ENCODE results near the gene GRIN3B. TPM values are rescaled to one million over a fixed set of nuclear protein-coding genes. Genes with fewer than 3 reads are reported as not detected.

Gene GRIN3B
- total and polyA plus RNA-seq, 2 of the 8 experiments (the other 6 are each of a cell fraction or from before 2014, with no cell fraction given): 0.45 to 1.0 TPM

DNA sequence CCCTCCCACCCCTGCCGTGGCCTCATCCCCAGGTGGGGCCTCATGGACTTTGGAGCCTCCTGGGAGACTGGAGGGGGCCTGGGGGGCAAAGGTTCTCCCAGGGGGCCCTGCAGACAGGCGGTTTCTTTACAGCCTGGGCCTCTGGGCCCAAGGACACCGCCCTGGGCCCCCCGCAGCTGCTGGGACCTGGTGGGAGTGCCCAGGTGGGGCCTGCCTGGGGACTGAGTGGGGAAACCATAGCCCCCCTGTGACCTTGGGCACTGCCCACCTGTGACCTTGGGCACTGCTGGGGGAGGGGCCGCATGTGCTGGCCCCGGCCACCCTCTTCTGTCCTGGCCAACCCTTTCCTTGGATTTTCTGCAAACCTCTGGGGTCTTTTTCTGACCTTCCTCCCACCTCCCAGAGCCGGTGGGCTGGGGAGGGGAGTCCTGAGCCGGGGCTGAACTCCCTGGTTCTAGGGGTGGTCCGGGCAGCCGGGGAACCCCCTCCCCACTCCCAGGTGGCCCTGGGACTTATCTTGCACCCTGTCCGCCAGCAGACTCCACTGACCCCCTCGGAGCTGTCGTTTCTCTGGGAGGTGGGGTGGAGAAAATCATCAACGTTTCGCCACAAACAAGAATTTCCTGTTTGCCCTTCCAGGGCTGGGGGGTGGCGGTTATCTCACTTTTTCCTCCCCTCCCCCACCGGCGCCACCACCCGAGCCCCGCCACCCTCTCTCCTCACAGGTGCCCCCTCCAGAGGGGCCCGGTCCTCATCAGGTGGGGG is 47.4 kb upstream of the GRIN3B start:
- Histone ChIP-seq H3K79me1 (ENCODE audit: low read depth, low read length) (peaks cover 11% of the 10 kb centered on the region), H4K91ac (replicated peaks; ENCODE audit: insufficient read length, low read length) (no peak overlapping the region), H2BK12ac (ENCODE audit: low read depth, low read length) (no peak overlapping the region), H2BK5ac (ENCODE audit: low read depth, low read length) (peak overlapping the region; percentile 75; the same call in 1 of the 2 replicates), H3K4ac (replicated peaks; ENCODE audit: insufficient read length, low read depth, low read length) (peak overlapping the region; percentile 67), H2BK20ac (ENCODE audit: low read length) (no peak overlapping the region), H3K56ac (replicated peaks; ENCODE audit: insufficient read length, low read depth, low read length) (peak overlapping the region; percentile 44), H3K4me3 (ENCODE audit: extremely low read depth in 1 of 4, insufficient read depth in 2 of 4, low read depth in 3 of 4, low read length in 4 of 4) (peak overlapping the region in 3 of 4 experiments; percentile 2 to 51 (median 23); a peak in 4 of 8 replicates), H2AFZ (ENCODE audit: low read length) (no peak overlapping the region), H3K14ac (ENCODE audit: insufficient read length) (no peak overlapping the region), H3K9me3 (ENCODE audit: insufficient read depth in 2 of 2, low read depth in 1 of 2, low read length in 1 of 2) (no peaks in the 10 kb centered on the region), H3K36me3 (ENCODE audit: control insufficient read depth in 2 of 4, insufficient read depth in 4 of 4, low read length in 3 of 4) (peaks cover 0 to under 1% (median 0%) of the 10 kb centered on the region in 4 experiments; a peak in 1 of 8 replicates), H3K4me1 (replicated peaks in 1 of 4; ENCODE audit: control insufficient read depth in 3 of 4, insufficient read depth in 4 of 4, low read length in 3 of 4) (peaks cover 5 to 46% (median 23%) of the 10 kb centered on the region in 4 experiments), H4K8ac (ENCODE audit: extremely low read depth, insufficient read depth, low read length) (peak overlapping the region; percentile 9), H3K18ac (ENCODE audit: extremely low read depth, low read length) (peak overlapping the region; percentile 71), H3K27me3 (replicated peaks in 1 of 4; ENCODE audit: control insufficient read depth in 3 of 4, extremely low read depth in 1 of 4, insufficient read depth in 3 of 4, low read length in 3 of 4) (no peaks in the 10 kb centered on the region), H3K79me2 (ENCODE audit: control insufficient read depth in 1 of 2, insufficient read depth in 2 of 2, low read length in 2 of 2) (peaks cover 0 to 26% of the 10 kb centered on the region in 2 experiments; a peak in 1 of 4 replicates), H3K4me2 (ENCODE audit: insufficient read depth in 1 of 2, low read depth in 2 of 2, low read length in 2 of 2) (peak overlapping the region; percentile 38 to 63), H2BK15ac (ENCODE audit: low read length) (no peak overlapping the region), H4K5ac (ENCODE audit: insufficient read length, low read depth, low read length) (peak overlapping the region; percentile 71), H2AK5ac (ENCODE audit: low read depth, low read length) (no peak overlapping the region; the same call in 1 of the 2 replicates), H3K23me2 (ENCODE audit: low read depth, low read length) (no peaks in the 10 kb centered on the region; the same call in 1 of the 2 replicates), H4K20me1 (replicated peaks in 1 of 2; ENCODE audit: control insufficient read depth in 1 of 2, insufficient read depth in 2 of 2, low read length in 2 of 2) (peaks cover 0 to 3% of the 10 kb centered on the region in 2 experiments), H2BK120ac (replicated peaks; ENCODE audit: low read depth, low read length) (no peak overlapping the region), H3K27ac (ENCODE audit: low read depth, low read length) (peak overlapping the region; percentile 11; the same call in 1 of the 2 replicates), H3K23ac (ENCODE audit: insufficient read length) (no peak overlapping the region), H3K9ac (replicated peaks in 1 of 4; ENCODE audit: extremely low read depth in 1 of 4, low read depth in 3 of 4, low read length in 3 of 4) (no peak overlapping the region; a peak in 2 of 7 replicates)
- DNase-seq (ENCODE audit: low read depth in 1 of 2, low spot score in 2 of 2): no peak
- ChIA-PET POLR2A (ENCODE audit: partially characterized antibody) (interaction anchor here (0.7 to 1.9 kb wide), 8 partner anchors 9 to 316 kb away, joined by 3 to 8 read pairs (median 3); partner anchors contain the start of gene CIRBP), CTCF (ENCODE audit: partially characterized antibody) (interaction anchor here (0.8 to 1.6 kb wide), 3 partner anchors 9 to 18 kb away, joined by 3 to 11 read pairs (median 4); no protein-coding TSS in a partner anchor)
- WGBS, 2 experiments (ENCODE audit: extremely low coverage in 1 of 2, insufficient coverage in 1 of 2, insufficient read length in 1 of 2, insufficient replicate concordance in 2 of 2, low coverage in 1 of 2, low lambda C conversion rate in 2 of 2, missing lambda C conversion rate in 1 of 2): 43% methylated on average over 12 of the region's 21 CpGs; no CpG with 5 or more reads in 1 of the 2 experiments
- no peak for FAIRE-seq
- TF ChIP-seq JUND (IDR thresholded peaks at IDR 0.05; ENCODE audit: low read length): no peak
- TF ChIP-seq SP1 (IDR thresholded peaks at IDR 0.05; ENCODE audit: low read depth, low read length): peak; percentile 67; the same call in 1 of the 2 replicates
- TF ChIP-seq RBBP5 (IDR thresholded peaks at IDR 0.05; ENCODE audit: borderline replicate concordance, low read depth, low read length): 0 out of 2 replicates have a peak, but pooled peaks have one; percentile 17
- TF ChIP-seq RXRA (IDR thresholded peaks at IDR 0.05; ENCODE audit: insufficient read depth, low read depth, low read length): no peak
- no peak for TF ChIP-seq SIX5 (IDR thresholded peaks at IDR 0.05; ENCODE audit: low read depth, low read length)
- no peak for TF ChIP-seq ZNF274 (IDR thresholded peaks at IDR 0.05; ENCODE audit: borderline replicate concordance, extremely low read depth, low read length)
- TF ChIP-seq PHF8 (conservative IDR thresholded peaks at IDR 0.05; ENCODE audit: low read depth, low read length): no peak
- TF ChIP-seq ASH2L (IDR thresholded peaks at IDR 0.05; ENCODE audit: low read length): peak; percentile 60
- TF ChIP-seq POLR2A (IDR thresholded peaks at IDR 0.05; ENCODE audit: control extremely low read depth in 1 of 2, low read depth in 2 of 2, low read length in 2 of 2): no peak
- no peak for TF ChIP-seq TAF7 (optimal IDR thresholded peaks at IDR 0.05; ENCODE audit: borderline replicate concordance, low read depth, low read length)
- TF ChIP-seq BCL11A (IDR thresholded peaks at IDR 0.05; ENCODE audit: low read depth in 2 of 2, low read length in 2 of 2): no peak
- no peak for TF ChIP-seq EZH2 (IDR thresholded peaks at IDR 0.05; ENCODE audit: low read depth, low read length, severe bottlenecking)

All from H1 (cell line).